Neuronal stem cell (in vitro differentiated cells): Measurements from ENCODE around the gene ZDHHC11.

Experiments used
- DNase-seq: peaks from one replicate; pipeline ENCODE4 v3.0.0-alpha.2; 2013; ENCODE audit warnings: low spot score
- H2AFZ ChIP-seq: one replicate; pipeline ENCODE4 v1.6.1; 2013; ENCODE audit warnings: mild to moderate bottlenecking, low read length, inconsistent platforms
- H2AK5ac ChIP-seq: 2 replicates; pipeline ENCODE4 v1.6.1; 2013; ENCODE audit warnings: low read depth, mild to moderate bottlenecking, inconsistent platforms, low read length, moderate library complexity, mixed read lengths
- H2BK120ac ChIP-seq: 2 replicates; pipeline ENCODE4 v1.6.1; 2013; ENCODE audit warnings: low read depth, mild to moderate bottlenecking, inconsistent platforms, low read length, moderate library complexity, mixed read lengths
- H2BK12ac ChIP-seq: one replicate; pipeline ENCODE4 v1.6.1; 2013; ENCODE audit warnings: low read length, inconsistent platforms
- H2BK15ac ChIP-seq: 2 replicates; pipeline ENCODE4 v1.6.1; 2013; ENCODE audit warnings: mild to moderate bottlenecking, low read length, inconsistent platforms, mixed read lengths
- H2BK5ac ChIP-seq: one replicate; pipeline ENCODE4 v1.6.1; 2013; ENCODE audit warnings: inconsistent platforms, mild to moderate bottlenecking, low read length, moderate library complexity
- H3K14ac ChIP-seq: one replicate; pipeline ENCODE4 v1.6.1; 2013; ENCODE audit warnings: low read length, inconsistent platforms
- H3K18ac ChIP-seq: 2 replicates; pipeline ENCODE4 v1.6.1; 2013; ENCODE audit warnings: low read length, inconsistent platforms
- H3K23ac ChIP-seq: 2 replicates; pipeline ENCODE4 v1.6.1; 2013; ENCODE audit warnings: low read depth, mild to moderate bottlenecking, mixed read lengths, low read length, inconsistent platforms; ENCODE audit not compliant: poor library complexity
- H3K27ac ChIP-seq: replicated peaks from 3 replicates; pipeline ENCODE4 v1.5.1; 2013; ENCODE audit warnings: low read length, inconsistent platforms
- H3K27me3 ChIP-seq, 3 experiments: 2 replicates each; pipeline ENCODE4 v1.6.1; 2013; ENCODE audit warnings: low read length in 3 of 3, mild to moderate bottlenecking in 2 of 3, inconsistent platforms in 1 of 3, low read depth in 1 of 3, mixed read lengths in 1 of 3, moderate library complexity in 1 of 3; ENCODE audit not compliant: control insufficient read depth in 3 of 3, insufficient read depth in 3 of 3
- H3K36me3 ChIP-seq, 2 donors: replicated peaks in 1 of 2; 2 replicates each; pipeline ENCODE4 v1.6.1; 2013; ENCODE audit warnings: low read length in 2 of 2; ENCODE audit not compliant: control insufficient read depth in 2 of 2, insufficient read depth in 2 of 2
- H3K4ac ChIP-seq: 2 replicates; pipeline ENCODE4 v1.6.1; 2013; ENCODE audit warnings: inconsistent platforms, mild to moderate bottlenecking, low read length, moderate library complexity
- H3K4me1 ChIP-seq, 2 donors: 1 replicate in 1 of 2; 2 replicates in 1 of 2; pipeline ENCODE4 v1.6.1; 2013; ENCODE audit warnings: low read length in 2 of 2, low read depth in 1 of 2; ENCODE audit not compliant: control insufficient read depth in 2 of 2, insufficient read depth in 1 of 2
- H3K4me2 ChIP-seq: one replicate; pipeline ENCODE4 v1.6.1; 2013; ENCODE audit warnings: mild to moderate bottlenecking, low read length, inconsistent platforms; ENCODE audit not compliant: insufficient read depth, poor library complexity, severe bottlenecking
- H3K4me3 ChIP-seq, 2 donors: 2 replicates each; pipeline ENCODE4 v1.5.1; 2013; ENCODE audit warnings: low read length in 2 of 2, mild to moderate bottlenecking in 2 of 2, inconsistent platforms in 1 of 2, moderate library complexity in 1 of 2
- H3K79me1 ChIP-seq: one replicate; pipeline ENCODE4 v1.6.1; 2013; ENCODE audit warnings: low read depth, mild to moderate bottlenecking, inconsistent platforms, low read length, moderate library complexity
- H3K9ac ChIP-seq: one replicate; pipeline ENCODE4 v1.6.1; 2013; ENCODE audit warnings: mild to moderate bottlenecking, low read depth, low read length, inconsistent platforms; ENCODE audit not compliant: poor library complexity
- H3K9me3 ChIP-seq, 2 donors: replicated peaks in 1 of 2; 2 replicates each; pipeline versions ENCODE3 to v1.6.1; 2013; ENCODE audit warnings: low read length in 2 of 2, mild to moderate bottlenecking in 2 of 2, inconsistent platforms in 1 of 2, low read depth in 1 of 2, mixed read lengths in 1 of 2, moderate library complexity in 1 of 2; ENCODE audit not compliant: control insufficient read depth in 2 of 2, insufficient read depth in 1 of 2
- H4K8ac ChIP-seq: one replicate; pipeline ENCODE4 v1.6.1; 2013; ENCODE audit warnings: low read depth, mild to moderate bottlenecking, inconsistent platforms, low read length, moderate library complexity
- H4K91ac ChIP-seq: one replicate; pipeline ENCODE4 v1.6.1; 2013; ENCODE audit warnings: low read length, low read depth, mild to moderate bottlenecking, inconsistent platforms; ENCODE audit not compliant: poor library complexity
- WGBS, 2 donors: extraction: QIAGEN DNeasy Blood & Tissue Kit; methylation state at CpG; one replicate each; pipeline ENCODE4 v1.1.7; 2013; ENCODE audit warnings: missing lambda C conversion rate in 2 of 2, mixed read lengths in 1 of 2; ENCODE audit not compliant: insufficient read length in 2 of 2, insufficient replicate concordance in 1 of 2; ENCODE audit errors: extremely low coverage in 2 of 2; 5-methylcytosine and 5-hydroxymethylcytosine counted together

The ZDHHC11 gene

DNA sequence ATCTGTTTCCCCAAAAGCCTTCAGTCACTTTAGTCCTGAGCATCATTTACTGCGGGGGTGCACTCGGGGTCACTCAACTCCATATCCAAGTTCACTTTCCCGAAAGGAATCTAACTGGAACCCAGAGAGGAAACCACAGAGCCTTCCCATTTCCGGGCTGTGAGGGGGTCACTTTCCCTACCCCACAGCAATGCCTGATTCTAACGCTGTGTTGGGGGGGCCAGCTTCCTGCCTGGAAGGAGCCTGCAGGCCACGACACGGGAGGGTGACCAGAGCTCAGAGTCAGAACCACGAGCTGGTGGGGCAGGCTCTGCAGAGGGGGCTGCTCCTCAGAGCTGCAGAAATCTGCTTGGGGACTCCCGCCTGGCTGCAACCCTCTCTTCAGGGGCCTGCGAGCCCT, 21.5 kb upstream of the ZDHHC11 start:
- Histone ChIP-seq H3K4ac (no peak overlapping the region), H3K36me3 (peaks cover 63 to 99% of the 10 kb centered on the region in 2 donors), H3K18ac (no peak overlapping the region), H2AK5ac (no peak overlapping the region), H3K9ac (no peak overlapping the region), H3K27ac (no peak overlapping the region), H4K91ac (no peak overlapping the region), H3K14ac (no peak overlapping the region), H2BK120ac (no peak overlapping the region), H3K9me3 (peaks cover 0 to 3% of the 10 kb centered on the region in 2 donors), H2BK12ac (no peak overlapping the region), H3K23ac (no peak overlapping the region), H2BK15ac (no peak overlapping the region), H4K8ac (no peak overlapping the region), H3K4me1 (peaks cover 0 to 4% of the 10 kb centered on the region in 2 donors), H2BK5ac (no peak overlapping the region), H3K4me3 (no peak overlapping the region), H3K79me1 (peaks cover 12% of the 10 kb centered on the region), H3K27me3 (no peaks in the 10 kb centered on the region), H3K4me2 (no peak overlapping the region), H2AFZ (no peak overlapping the region)
- no peak for DNase-seq
- no CpG with 5 or more reads among the region's 10 CpGs for WGBS, 2 donors

DNA sequence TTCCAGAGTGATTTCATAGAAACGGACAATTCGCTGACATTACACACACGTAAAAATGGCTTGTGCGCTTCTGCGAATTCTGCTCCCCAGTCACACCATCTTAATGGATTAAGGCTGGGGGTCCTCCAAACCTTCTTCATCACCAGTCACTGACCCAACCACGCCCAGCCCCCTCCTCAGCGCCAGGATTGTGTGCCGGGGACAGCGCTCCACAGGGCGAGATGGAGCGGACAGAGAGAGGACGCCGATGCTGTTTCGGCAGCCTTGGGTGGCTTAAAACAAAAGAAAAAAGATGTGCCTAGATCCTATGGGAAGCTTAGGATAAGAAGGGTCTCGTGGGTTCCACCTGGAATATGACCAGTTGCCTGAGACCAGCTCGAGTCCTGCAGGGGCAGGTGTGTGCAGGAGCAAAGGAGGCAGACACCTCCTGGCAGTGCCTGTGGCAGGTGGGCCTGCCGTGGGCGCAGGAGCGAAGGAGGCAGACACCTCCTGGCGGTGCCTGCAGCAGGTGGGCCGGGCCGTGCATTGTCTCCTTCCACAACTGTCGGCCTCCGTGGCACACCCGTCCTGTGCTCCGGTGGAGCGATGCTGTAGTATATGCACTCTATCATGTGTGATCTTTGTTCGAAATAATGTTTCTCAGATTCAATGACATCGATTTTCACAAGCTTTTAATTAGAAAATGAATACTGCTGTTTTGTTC, 21.0 kb upstream of the ZDHHC11 start:
- Histone ChIP-seq H3K14ac (no peak overlapping the region), H4K8ac (no peak overlapping the region), H2AFZ (no peak overlapping the region), H4K91ac (no peak overlapping the region), H3K79me1 (peaks cover 9% of the 10 kb centered on the region), H3K27ac (no peak overlapping the region), H3K4ac (no peak overlapping the region), H3K9me3 (peaks cover 0 to under 1% of the 10 kb centered on the region in 2 donors), H2AK5ac (no peak overlapping the region), H2BK12ac (no peak overlapping the region), H3K27me3 (no peaks in the 10 kb centered on the region), H3K18ac (no peak overlapping the region), H2BK5ac (no peak overlapping the region), H2BK120ac (peak overlapping the region; percentile 19), H3K23ac (no peak overlapping the region), H3K9ac (no peak overlapping the region), H2BK15ac (no peak overlapping the region), H3K36me3 (peaks cover 65 to 99% of the 10 kb centered on the region in 2 donors), H3K4me3 (peak overlapping the region in 1 of 2 donors; percentile 17), H3K4me2 (no peak overlapping the region), H3K4me1 (peaks cover 0 to 4% of the 10 kb centered on the region in 2 donors)
- WGBS, 2 donors, result no CpG with 5 or more reads among the region's 29 CpGs
- DNase-seq, result no peak

DNA sequence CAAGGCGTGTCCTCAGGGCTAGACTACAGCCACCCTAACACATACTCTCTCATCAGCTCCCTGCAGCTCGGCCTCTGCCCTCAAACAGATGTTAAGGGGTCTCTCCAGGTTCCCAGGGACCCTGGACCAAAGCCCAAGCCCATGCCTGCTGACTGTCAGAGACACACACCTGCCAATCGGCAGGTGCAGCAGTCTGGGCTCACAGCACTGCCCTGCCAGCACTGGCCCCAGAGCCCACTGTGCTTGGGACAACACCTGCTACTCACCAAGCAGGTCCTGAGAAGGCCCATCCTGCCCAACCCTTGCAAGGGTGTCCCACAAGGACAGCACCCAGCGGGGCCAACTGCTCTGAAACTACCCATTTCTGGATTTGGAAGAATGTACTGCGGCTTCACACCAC, 20.2 kb upstream of the ZDHHC11 start:
- no peaks in the 10 kb centered on the region for H3K9me3 ChIP-seq
- H2BK5ac ChIP-seq, result no peak overlapping the region
- H4K8ac ChIP-seq, result no peak overlapping the region
- H3K4ac ChIP-seq, result no peak overlapping the region
- H3K18ac ChIP-seq, result no peak overlapping the region
- no peak overlapping the region for H3K23ac ChIP-seq
- H3K79me1 ChIP-seq, result peaks cover 9% of the 10 kb centered on the region
- no CpG with 5 or more reads among the region's 5 CpGs for WGBS, 2 donors
- no peak overlapping the region for H3K4me2 ChIP-seq
- no peak overlapping the region for H2BK15ac ChIP-seq
- H3K27me3 ChIP-seq, result no peaks in the 10 kb centered on the region
- no peak overlapping the region for H3K4me3 ChIP-seq
- H3K4me1 ChIP-seq, result peaks cover 0 to 4% of the 10 kb centered on the region in 2 donors
- H2AK5ac ChIP-seq, result no peak overlapping the region
- no peak overlapping the region for H3K9ac ChIP-seq
- H4K91ac ChIP-seq, result no peak overlapping the region
- H3K36me3 ChIP-seq, result peaks cover 65 to 99% of the 10 kb centered on the region in 2 donors
- no peak overlapping the region for H3K14ac ChIP-seq
- no peak overlapping the region for H2BK12ac ChIP-seq
- H2AFZ ChIP-seq, result no peak overlapping the region
- DNase-seq, result no peak
- H2BK120ac ChIP-seq, result no peak overlapping the region
- no peak overlapping the region for H3K27ac ChIP-seq

DNA sequence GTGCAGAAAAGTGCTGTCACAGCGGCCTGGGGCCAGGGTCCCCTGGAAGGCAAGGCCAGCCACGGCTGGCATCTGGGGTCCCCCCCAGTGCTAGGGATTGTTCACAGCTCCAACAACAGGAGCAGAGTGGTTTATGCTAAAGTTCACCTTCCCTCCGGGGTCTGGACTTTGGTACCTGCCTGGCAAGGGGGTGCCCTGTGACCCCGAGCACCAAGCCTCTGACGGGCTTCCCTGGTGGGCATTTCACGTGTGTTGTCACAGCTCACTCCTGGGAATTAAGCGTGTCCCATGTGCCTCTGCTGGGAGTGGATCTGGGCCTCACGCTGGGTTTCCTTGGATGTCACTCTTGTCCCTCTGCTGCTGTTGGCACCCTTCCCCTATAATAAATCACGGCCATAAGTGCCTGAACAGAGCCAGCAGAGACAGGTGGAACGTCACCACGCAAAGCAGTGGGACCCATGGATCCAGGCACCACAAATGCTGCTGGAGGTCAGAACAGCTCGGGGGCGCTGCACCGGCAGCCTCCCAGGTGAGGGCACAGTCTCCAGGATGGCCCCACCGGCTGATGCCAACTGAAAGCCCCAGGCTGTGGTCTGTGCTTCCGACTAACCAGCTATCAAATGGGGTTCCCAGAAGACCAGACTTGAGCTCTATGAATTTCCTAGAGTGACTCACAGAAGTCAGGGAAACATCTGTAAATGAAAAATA, 17.8 kb upstream of the ZDHHC11 start:
- Histone ChIP-seq H3K4ac (no peak overlapping the region), H3K18ac (no peak overlapping the region), H2AK5ac (no peak overlapping the region), H3K79me1 (peaks cover 10% of the 10 kb centered on the region), H3K36me3 (peaks cover 76 to 100% of the 10 kb centered on the region in 2 donors), H4K91ac (no peak overlapping the region), H3K9ac (no peak overlapping the region), H2AFZ (no peak overlapping the region), H3K4me2 (no peak overlapping the region), H3K27ac (no peak overlapping the region), H2BK5ac (no peak overlapping the region), H2BK12ac (no peak overlapping the region), H3K14ac (no peak overlapping the region), H3K4me3 (no peak overlapping the region), H3K27me3 (no peaks in the 10 kb centered on the region), H3K9me3 (no peaks in the 10 kb centered on the region), H3K23ac (no peak overlapping the region), H4K8ac (no peak overlapping the region), H2BK120ac (no peak overlapping the region), H3K4me1 (peaks cover 0 to 2% of the 10 kb centered on the region in 2 donors), H2BK15ac (no peak overlapping the region)
- no CpG with 5 or more reads among the region's 16 CpGs for WGBS, 2 donors
- no peak for DNase-seq
